ENCODE data around the gene IL19. TPM values are rescaled to one million over a fixed set of nuclear protein-coding genes. Genes with fewer than 3 reads are reported as not detected.

Gene IL19
- total and polyA plus RNA-seq, 9 of the 15 experiments (the other 6 are each of a cell fraction or from before 2014, with no cell fraction given) = not detected

GRCh38 chr1:206745301-206745700 is 25.3 kb upstream of the IL19 start:
- FAIRE-seq (no peak), ATAC-seq (no peak), DNase-seq (ENCODE audit: extremely low read depth in 1 of 4, low spot score in 3 of 4) (no peak)
- no peak for TF ChIP-seq POLR2A (conservative IDR thresholded peaks at IDR 0.05)
- no peak for TF ChIP-seq KLF10 (CRISPR knock-in tag; IDR thresholded peaks at IDR 0.05)
- TF ChIP-seq ZNF24 (IDR thresholded peaks at IDR 0.05) = no peak
- TF ChIP-seq ZNF444 (CRISPR knock-in tag; IDR thresholded peaks at IDR 0.05) = no peak
- no peak for TF ChIP-seq NBN (IDR thresholded peaks at IDR 0.05; ENCODE audit: low read depth)
- Histone ChIP-seq H3K4me2 (ENCODE audit: insufficient read depth, low read length) (no peak overlapping the region), H3K4me3 (no peak overlapping the region), H3K9me1 (ENCODE audit: control insufficient read depth, insufficient read depth, low read length) (no peaks in the 10 kb centered on the region), H2AFZ (ENCODE audit: low read depth, low read length) (no peak overlapping the region), H3K36me3 (ENCODE audit: control insufficient read depth, insufficient read depth, low read length) (no peaks in the 10 kb centered on the region), H3K27me3 (ENCODE audit: control insufficient read depth in 2 of 2, insufficient read depth in 2 of 2, low read length in 2 of 2) (peaks cover 43 to 51% of the 10 kb centered on the region in 2 experiments), H3K79me2 (ENCODE audit: control insufficient read depth, insufficient read depth, low read length) (no peaks in the 10 kb centered on the region), H3K4me1 (replicated peaks in 1 of 2; ENCODE audit: control insufficient read depth in 2 of 2, insufficient read depth in 2 of 2, low read length in 2 of 2) (no peaks in the 10 kb centered on the region), H4K20me1 (replicated peaks; ENCODE audit: control insufficient read depth, insufficient read depth, low read length) (0 out of 2 replicates have a peak, but pooled peaks cover 6% of the 10 kb centered on the region), H3K9ac (ENCODE audit: insufficient read depth in 1 of 2, low read depth in 2 of 2, low read length in 2 of 2) (no peak overlapping the region), H3K9me3 (replicated peaks; ENCODE audit: control insufficient read depth, insufficient read depth, low read depth, low read length) (no peaks in the 10 kb centered on the region), H3K27ac (ENCODE audit: extremely low read depth, low read depth, low read length) (no peak overlapping the region)
- 9% methylated on average over 1 of the region's 1 CpG for WGBS (ENCODE audit: insufficient coverage, low coverage, missing lambda C conversion rate)
- CTCF ChIA-PET (ENCODE audit: low intra/inter-chr PET ratio) = interaction anchor here (0.7 kb wide), 1 partner anchor 191 kb away, joined by 5 read pairs; no protein-coding TSS in a partner anchor
- intact Hi-C loops (cut with micrococcal nuclease) (no loop called here), in situ Hi-C loops (cut with MboI) (no loop called here)
- POLR2A ChIA-PET = interaction anchor here (1.1 kb wide), 2 partner anchors 16 to 164 kb away, joined by 3 to 5 read pairs; no protein-coding TSS in a partner anchor
- BruUV-seq (replicated peaks) = no TSS peak

- Histone ChIP-seq H3K4me3 (no peak overlapping the region), H3K9ac (ENCODE audit: insufficient read depth in 1 of 2, low read depth in 2 of 2, low read length in 2 of 2) (no peak overlapping the region), H3K27me3 (ENCODE audit: control insufficient read depth in 2 of 2, insufficient read depth in 2 of 2, low read length in 2 of 2) (peaks cover 27 to 44% of the 10 kb centered on the region in 2 experiments), H4K20me1 (replicated peaks; ENCODE audit: control insufficient read depth, insufficient read depth, low read length) (0 out of 2 replicates have a peak, but pooled peaks cover 6% of the 10 kb centered on the region), H3K4me1 (replicated peaks in 1 of 2; ENCODE audit: control insufficient read depth in 2 of 2, insufficient read depth in 2 of 2, low read length in 2 of 2) (no peaks in the 10 kb centered on the region), H3K4me2 (ENCODE audit: insufficient read depth, low read length) (no peak overlapping the region), H3K9me3 (replicated peaks; ENCODE audit: control insufficient read depth, insufficient read depth, low read depth, low read length) (no peaks in the 10 kb centered on the region), H2AFZ (ENCODE audit: low read depth, low read length) (no peak overlapping the region), H3K9me1 (ENCODE audit: control insufficient read depth, insufficient read depth, low read length) (no peaks in the 10 kb centered on the region), H3K27ac (ENCODE audit: extremely low read depth, low read depth, low read length) (no peak overlapping the region), H3K36me3 (ENCODE audit: control insufficient read depth, insufficient read depth, low read length) (no peaks in the 10 kb centered on the region), H3K79me2 (ENCODE audit: control insufficient read depth, insufficient read depth, low read length) (no peaks in the 10 kb centered on the region)
- BruUV-seq (replicated peaks) = no TSS peak
- no peak for DNase-seq (ENCODE audit: extremely low read depth in 1 of 4, low spot score in 3 of 4)
- ATAC-seq = no peak
- intact Hi-C loops (cut with micrococcal nuclease) = no loop called here
- no peak for FAIRE-seq
- in situ Hi-C loops (cut with MboI) = no loop called here
- ChIA-PET POLR2A (interaction anchor here (0.9 to 1.9 kb wide), 6 partner anchors 9 to 161 kb away, joined by 3 to 6 read pairs (median 4); partner anchors contain the start of gene IL19), CTCF (ENCODE audit: low intra/inter-chr PET ratio) (interaction anchor here (0.8 kb wide), 1 partner anchor 163 kb away, joined by 3 read pairs; no protein-coding TSS in a partner anchor)
- WGBS (ENCODE audit: insufficient coverage, low coverage, missing lambda C conversion rate) = 3% methylated on average over 3 of the region's 3 CpGs
- 0 out of 2 replicates have a peak, but pooled peaks have one; percentile 8 for TF ChIP-seq CEBPB (tag; IDR thresholded peaks at IDR 0.05)
- 0 out of 4 replicates have a peak, but pooled peaks of 1 of the 2 experiments have one; percentile 30 for TF ChIP-seq MLLT1 (IDR thresholded peaks at IDR 0.05)
- TF ChIP-seq NFE2L1 (tag; IDR thresholded peaks at IDR 0.05; ENCODE audit: borderline replicate concordance, low read depth) = no peak
- no peak for TF ChIP-seq ZNF124 (CRISPR knock-in tag; IDR thresholded peaks at IDR 0.05)
- no peak for TF ChIP-seq POLR2G (IDR thresholded peaks at IDR 0.05; ENCODE audit: low read depth, low read length)
Observed at GRCh38 chr1:206748348-206749030, 22.1 kb upstream of the IL19 start.

All from K562 (cell line).